HG03097 (cell line): ENCODE data around the gene C14orf180.

Source experiments
- ATAC-seq: cut with Tn5 transposase; IDR thresholded peaks from one replicate; pipeline ENCODE4 v1.9.1; 2021; ENCODE audit not compliant: unreplicated experiment, low FRiP score

Gene C14orf180

DNA sequence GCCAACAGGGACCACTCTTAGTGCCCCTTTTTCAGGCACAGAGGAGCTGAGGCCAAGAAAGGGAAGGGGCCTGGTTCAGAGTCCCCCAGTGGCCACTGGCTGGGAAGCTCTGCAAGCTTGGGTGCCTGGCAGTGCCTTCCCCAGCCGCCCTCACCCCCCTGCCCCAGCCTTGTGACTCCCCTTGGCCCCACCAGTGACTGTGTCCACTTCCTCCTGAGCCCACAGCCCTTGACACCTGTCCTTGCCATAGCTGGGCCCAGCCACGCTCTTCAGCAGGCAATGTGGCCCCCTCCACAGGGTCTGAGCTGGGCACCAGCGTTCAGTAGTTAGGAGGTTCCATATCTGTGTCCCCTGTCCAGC, 19.0 kb upstream of the C14orf180 start:
- no peak for ATAC-seq

DNA sequence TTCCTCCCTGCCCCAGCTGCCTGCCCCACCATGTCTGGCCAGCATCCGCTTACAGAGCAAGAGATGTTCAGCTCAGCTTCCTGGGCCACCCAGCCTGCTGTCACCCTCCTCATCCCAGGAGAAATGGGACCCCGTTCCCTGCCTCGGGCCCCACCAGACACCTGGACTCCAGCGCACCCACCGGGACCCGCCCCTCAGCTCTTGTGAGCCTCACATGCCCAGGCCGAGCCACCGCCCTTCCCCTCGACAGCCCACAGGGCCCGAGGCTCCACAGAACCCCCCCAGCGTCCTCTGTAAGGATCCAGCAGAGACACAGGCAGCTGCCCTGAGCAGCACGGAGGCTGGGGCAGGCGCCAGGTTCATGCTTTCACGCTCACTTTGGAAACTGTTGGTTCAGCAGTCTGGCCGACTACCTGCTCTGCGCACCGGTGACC, 18.4 kb upstream of the C14orf180 start:
- no peak for ATAC-seq

DNA sequence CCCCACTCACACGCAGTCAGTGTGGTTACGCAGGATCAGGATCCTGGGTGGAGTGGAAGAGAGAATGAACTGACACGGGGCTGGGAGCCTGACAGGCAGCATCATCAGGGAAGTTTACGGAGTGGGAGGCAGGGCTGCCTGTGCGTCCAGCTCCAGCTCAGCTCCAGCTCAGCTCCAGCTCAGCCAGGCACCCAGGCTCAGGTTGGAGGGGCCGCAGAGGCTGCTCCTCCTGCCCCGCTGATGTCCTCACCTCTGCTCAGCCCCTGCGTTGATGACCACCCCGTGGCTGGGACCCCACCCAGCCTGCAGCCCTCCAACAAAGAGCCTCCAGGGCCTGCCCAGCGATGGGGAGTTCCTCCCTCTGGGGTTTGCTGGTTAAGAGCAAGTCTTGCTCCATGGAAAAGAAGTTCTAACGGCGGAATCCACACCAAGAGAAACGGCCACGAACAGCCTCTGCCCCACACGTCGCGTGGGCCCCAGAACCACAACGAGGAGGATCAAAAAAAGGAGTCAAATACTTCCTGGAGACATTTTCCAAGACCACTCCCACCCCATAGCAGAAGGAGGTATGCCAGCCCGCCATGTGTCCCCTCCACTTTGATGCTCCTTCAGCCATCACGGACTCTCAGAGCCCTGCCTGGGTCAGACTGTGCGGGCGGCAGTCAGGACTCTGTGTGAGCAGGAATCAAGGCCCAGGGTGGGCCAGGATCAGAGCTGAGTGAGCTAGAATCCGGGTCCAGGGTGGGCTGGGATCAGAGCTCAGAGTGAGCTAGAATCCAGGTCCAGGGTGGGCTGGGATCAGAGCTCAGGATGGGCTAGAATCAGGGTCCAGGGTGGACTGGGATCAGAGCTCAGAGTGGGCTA, 17.7 kb upstream of the C14orf180 start:
- ATAC-seq = no peak

DNA sequence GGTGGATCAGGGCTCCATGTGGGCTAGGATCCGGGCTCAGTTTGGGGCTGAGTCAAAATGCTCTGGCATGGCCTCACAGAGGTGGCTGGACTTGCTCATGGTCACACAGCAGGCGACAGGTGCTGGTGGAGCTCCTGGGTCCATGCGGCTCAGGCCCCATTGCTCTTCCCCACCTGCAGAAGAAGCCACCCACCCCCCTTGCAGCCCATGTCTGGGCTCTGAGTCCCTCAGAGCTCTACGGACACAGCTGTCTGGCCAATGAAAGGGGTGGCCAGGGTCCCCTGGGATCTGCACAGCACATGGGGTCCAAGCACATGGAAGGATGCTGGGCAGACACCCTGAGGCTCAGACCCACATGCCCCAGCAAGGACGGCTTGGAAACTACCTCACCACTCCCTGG, 17.0 kb upstream of the C14orf180 start:
- ATAC-seq = no peak

DNA sequence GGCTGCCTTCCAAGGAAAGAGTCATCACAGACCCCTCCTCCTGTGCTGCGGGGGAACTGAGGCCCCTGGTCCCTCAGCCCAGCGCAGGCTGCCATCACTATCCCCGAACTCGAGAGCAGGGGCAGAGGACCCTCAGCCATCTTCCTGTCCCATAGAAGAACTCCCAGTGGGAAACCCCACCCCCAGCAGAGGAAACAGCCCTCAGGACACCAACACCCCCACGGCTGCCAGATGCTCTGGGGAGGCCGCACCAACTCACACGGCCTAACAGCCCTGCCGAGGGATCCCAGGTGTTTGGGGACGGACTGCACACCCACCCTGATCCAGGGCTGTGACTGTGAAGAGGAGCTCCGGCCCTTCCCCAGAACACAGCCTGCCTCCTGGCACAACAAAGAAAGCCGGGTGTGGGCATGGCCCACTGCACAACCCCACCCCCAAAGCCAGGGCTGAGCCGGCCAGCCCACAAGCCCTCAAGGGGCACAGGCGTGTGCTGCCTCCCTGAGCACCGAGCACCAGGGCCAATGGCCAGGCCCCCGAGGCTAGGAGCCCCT, 16.3 kb upstream of the C14orf180 start:
- no peak for ATAC-seq

DNA sequence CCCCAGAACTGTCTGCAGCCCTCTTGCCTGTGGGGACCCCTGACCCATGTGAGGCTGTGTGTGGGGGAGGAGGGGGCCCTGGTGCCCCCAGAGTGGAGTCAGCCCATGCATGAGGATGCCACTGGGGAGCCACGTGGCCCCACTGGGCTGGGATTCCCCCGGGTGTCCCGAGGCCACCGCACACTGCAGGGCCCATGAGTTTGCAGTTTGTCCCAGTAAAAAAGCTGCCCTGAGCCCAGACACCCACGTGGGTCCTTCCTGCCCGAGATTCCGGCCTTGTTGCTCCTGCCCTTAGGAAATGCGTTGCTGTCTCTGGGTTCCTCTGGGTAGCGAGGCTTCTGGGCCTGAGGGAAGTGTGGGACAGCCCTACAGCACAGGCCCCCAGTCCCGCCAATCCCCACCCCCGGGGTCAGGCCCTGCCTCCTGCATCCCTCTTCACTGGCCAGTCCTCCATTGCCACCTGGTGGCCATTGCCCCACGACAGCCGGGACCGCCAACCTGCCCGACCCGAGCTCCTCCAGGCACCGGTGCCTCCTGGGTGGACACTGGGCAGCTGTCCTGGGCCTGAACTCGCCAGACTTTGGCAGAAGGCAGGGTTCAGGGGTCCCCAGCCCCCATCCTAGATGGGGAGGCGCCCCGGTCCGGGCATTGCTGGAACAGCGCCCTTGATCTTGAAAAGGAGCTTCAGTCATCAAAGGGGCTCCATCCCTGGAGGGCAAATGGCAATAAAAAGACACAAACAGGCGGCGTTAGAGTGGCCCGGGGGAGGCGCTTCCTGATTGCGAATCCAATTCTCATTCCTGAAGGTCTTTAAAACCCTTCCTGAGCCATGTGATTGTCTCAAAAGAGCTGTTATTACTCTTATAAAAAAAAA, 15.6 kb upstream of the C14orf180 start:
- ATAC-seq = no peak

DNA sequence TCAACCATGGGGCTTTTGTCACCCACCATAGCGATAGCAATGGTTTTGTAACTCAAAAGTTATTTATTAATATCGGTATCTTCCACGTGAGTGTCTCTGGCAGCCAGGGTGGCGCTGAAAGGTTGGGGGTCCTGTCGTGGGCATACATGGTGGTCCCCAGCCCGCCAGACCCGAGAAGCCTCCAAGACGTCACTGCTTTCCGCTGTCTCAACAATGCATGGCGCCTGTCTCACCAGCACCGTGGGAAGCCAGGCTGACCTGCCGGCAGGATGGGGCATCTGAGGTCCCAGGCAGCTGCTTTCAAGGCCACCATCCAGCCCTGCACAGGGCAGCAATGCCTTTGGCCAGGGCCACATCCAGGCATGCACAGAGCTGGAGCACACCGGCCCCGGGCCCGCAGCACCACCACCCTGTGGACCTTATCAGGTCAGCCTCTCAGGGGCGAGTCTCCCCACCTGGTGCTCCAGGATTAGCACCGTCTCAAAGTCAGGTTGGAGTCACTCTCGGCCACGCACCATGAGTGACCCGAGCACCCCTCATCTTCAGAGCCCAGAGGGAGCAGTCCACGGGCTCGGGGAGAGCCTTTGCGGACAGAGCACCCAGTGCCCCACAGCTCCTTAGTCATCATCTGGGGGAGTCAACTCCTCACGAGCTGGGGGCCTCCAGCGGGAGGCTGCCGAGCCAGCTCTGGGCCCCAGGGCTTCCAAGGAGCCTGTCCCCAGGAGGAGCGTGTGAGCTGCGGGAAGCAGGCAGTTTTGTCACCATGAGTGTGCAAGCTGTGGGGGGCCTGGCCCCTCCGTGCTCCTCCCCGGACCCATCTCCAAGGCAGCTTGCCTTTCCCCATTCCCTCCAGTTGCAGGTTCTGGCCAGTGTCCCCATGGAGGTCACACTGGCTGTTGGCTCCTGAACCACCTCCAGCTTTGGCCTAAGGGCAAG, 14.6 kb upstream of the C14orf180 start:
- no peak for ATAC-seq

DNA sequence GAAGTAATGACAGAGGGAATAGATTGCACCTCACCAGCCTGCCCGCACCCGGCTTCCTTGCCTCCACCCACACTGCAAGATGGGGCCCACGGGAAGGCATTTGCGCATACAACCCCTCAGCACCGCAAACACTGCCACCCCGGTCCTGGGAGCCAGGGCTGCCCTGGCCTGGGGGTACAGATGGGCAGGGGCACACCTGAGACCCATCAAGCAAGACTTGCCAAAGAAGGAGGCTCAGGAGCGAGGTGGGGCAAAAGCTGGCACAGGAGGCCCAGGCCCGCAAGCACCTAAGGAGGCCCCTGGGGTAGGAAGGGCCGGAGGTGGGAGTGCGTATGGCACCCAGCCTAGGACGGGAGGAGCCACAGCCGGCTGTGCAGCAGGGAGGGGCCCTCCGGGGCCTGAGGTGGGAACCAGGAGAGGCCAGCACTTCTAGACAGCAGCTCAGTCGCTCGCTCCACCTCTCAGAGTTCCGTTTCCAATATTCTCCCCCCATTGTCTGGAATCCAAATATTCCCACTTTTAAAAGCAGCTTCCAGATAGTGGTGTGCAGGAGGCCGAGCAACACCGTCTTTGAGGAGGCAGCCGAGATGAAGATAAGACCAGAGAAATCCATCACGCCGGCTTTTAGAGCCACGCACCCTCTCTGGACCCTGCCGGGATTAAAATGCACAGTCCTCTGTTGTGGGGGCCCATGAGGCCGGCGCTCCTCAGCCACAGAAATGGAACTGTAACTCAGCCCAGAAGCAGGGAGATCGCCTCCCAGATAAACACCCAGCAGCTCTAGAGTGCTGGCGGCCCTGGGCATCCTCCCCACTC, 12.2 kb upstream of the C14orf180 start:
- ATAC-seq = no peak

DNA sequence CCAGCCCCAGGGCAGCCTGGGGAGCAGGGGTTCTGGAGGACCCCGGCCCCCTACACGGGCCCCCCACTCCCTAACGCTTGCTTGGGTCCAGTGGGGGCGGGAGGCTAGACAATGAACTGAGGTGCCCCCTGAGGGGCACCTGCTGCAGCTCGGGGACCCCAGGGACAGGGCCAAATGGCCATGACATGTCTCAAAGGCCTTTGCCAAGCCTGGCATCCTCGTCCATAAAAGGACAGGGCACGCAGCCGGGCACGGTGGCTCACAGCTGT, 11.7 kb upstream of the C14orf180 start:
- no peak for ATAC-seq

DNA sequence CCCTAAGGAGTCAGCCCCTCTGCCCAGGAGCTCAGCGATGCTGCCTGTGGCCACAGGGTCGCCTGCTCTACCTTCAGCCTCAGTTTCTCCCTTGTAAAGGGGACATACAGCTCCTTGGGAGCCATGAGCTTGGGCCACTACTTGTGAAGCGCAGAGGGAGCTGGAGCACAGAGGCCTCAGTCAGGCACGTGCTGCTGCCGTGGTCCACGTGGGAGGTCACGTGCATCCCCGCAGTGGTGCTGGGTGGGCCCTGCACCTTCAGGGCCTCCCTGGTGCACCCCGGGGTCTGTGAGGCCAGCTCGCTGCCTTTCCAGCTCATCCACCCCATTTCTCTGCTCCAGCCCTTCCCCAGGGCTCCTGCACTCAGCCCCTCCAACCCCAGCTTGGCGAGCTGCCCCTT, 10.9 kb upstream of the C14orf180 start:
- ATAC-seq = no peak

DNA sequence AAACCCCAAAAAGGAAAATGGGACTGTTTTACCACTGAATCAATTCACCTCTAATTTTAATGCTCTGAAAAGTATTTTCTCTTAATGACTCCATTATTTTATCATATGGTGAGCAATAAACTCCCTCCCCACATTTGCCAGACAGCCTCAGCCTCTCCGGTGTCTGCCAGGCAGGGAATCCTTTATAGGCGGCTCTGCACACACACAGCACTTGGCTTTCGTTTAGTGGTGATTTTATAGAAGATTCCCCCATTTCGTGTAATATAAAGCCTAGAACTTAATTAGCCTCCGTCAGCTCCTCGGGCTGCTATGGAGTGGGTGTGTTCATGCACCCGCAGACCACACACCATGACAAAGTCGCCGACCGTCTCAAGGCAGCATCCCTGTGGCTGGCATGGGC, 10.1 kb upstream of the C14orf180 start:
- ATAC-seq = no peak

DNA sequence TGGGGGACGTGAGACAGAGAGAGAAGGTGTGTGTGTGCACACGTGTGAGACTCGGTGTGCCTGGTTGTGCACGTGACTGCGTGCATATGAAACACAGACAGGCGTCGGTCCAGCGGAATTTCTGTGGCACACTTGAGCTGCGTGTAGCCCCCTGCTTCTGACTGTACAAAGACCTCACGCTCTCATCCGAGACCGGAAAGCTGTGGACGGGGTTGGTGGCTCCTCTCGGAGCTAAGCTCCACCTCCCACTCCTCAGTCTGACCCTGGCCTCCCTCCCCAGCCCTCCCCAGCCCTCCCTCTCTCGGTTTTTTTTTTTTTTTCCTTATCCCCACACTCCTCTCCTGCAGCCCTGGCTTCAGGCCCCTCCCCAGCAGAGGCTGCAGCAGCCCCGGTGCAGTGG, 8.3 kb upstream of the C14orf180 start:
- no peak for ATAC-seq

DNA sequence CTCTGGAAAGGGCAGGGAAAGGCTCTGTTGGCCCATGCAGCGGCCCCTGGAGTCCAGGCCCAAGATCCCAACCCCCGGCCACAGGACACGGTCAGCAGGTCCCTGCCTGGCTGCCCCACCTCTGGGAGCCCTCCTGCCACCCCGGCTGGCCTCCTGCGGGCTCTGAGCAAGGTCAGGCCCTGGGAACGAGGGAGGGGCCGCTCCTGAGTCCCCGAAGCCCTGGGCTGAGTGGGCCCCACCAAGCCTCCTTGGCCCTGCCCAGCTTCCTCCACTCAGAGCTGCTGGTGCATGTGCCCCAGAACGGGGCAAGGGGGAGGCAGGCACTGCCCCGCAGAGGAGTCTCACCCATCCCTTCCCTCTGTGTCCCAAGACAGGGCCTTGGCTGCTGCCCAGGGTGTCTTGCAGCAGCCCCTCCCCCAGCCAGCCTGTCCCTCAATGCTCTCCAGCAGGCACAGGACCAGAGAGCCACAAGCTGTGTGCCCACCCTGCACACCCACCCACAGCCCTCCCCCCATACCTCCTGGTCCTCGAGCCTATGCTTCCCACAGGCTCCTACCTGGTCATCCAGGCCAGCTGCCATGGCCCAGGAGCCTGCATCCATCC, 7.4 kb upstream of the C14orf180 start:
- ATAC-seq = no peak

DNA sequence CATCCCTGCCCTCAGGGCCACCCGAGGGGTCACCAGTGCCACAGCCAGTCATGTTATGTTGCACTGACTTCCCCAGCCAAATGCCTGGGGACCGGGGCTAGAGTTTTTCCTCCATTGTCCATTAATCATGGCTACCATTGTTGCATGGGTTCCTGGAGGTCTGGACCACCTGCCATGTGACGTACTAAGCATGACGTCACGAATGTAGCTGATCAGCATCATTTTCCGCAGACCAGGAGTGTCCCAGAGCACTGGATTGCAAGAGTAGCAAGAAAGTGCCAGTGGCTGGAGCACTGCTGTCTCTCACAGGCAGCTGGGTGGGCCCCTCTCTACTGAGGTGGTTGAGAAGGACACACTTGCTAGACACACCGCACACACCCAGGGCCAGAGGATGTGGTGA, 6.9 kb upstream of the C14orf180 start:
- no peak for ATAC-seq

DNA sequence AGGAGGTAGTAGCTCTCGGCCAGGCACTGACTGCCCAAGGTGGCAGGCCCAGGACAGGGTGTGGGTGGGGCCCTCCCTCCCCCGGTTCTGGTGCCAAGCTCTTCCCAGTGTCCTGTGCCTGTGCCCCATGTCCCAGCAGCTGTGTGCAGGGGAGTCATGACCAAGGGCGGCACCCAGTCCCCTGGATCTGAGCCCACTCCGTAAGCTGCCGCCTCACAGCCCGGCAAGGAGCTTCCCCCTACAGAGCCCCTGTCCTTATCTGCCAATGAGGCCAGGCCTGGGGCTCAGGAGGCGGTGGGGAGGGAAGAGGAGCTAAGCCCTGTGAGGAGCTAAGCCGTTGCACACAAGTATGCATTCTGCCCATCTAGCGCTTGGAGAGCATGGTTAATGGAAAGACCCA, 5.6 kb upstream of the C14orf180 start:
- no peak for ATAC-seq

DNA sequence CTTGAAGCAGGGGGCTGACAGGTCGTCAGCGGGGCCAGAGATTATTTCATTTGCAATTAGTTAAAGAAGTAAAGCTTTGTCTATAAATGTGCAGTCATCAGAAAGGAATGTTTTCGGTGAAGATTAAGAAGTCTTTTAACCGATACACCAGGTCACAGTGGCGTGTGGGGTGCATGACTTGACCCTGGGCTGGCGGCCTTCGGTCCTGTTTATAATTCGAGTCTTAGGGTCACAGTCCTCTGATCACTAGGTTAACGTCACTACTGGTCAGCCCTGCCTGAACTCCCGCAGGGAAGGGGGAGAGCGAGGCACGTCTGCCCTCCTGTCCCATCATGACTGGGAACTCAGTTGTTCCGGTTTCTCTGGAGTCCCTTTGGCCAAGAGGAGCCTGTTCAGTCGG, 5.0 kb upstream of the C14orf180 start:
- ATAC-seq = no peak

DNA sequence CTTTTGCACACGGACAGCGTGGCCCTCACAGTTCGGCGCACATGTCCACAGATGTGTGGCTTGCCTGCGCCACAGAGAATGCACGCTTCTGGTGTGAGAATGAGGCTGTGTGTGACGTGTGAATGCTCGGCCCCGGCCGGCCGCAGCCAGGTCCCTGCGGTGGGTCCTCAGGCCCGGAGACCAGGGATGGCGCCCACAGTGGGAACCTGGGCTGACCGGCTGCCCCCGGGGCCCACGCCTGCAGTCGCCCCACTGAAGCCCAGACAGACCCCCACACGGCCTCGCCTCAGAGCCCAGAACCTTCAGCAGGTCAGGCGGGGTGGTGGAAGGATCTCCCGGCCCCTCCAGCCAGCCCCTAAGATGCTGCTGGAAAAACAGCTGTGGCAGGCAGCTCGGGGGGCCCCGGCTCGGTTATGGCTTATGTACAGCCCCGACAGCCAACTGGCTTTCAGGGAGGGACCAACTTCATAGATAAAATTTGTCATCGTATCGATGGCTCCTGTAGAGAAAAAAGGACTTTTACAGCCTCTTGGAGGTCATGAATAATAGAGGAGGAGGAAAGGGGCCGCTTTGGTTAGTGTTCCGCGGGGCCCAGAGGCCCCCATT, 4.5 kb upstream of the C14orf180 start:
- no peak for ATAC-seq

DNA sequence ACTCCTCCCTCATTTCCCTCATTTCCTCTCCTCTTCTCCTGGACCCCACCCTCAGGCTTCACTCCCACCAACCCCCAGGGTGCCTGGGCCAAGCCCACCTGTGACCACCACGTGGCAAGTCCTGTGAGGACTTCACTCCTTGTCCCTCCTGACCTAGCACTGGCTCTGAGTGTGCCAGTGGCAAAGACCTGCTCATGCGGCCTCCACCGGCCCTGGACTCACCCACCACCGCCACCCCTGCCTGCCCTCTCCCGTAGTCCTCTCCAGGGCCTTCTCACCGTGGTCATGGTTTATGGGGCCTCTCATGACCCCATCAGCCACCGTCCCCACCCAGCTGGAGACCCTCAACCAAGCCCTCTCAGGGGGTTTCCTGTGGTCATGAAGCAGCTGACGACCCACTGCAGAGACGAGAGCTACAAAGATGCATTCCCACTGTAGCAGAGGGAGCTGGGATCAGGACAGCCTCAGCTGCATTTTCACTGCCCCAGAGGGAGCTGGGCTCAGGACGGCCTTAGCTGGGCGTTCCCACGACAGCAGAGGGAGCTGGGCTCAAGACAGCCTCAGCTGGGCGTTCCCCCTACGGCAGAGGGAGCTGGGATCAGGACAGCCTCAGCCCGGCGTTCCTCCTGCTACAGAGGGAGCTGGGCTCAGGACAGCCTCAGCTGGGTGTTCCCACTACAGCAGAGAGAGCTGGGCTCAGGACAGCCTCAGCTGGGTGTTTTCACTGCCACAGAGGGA, 3.2 kb upstream of the C14orf180 start:
- no peak for ATAC-seq
